ENCODE results near the gene B4GALT1.
"Not testable (repeated sequence)": the region's sequence is repeated elsewhere in the genome, so short reads cannot be mapped to it uniquely, and the experiment has no call there.

B4GALT1 gene

GRCh38 chr9:33161011-33161588 lies 6.0 kb downstream of the B4GALT1 start:
- DNase-seq = peak; percentile 72

- DNase-seq = not testable (repeated sequence)
Observed at GRCh38 chr9:33160446-33160845, 6.7 kb downstream of the B4GALT1 start.

GRCh38 chr9:33159777-33160127 lies 7.4 kb downstream of the B4GALT1 start:
- DNase-seq = peak; percentile 76

- no peak for DNase-seq
Observed at GRCh38 chr9:33158843-33159776, 8.0 kb downstream of the B4GALT1 start.

- no peak for DNase-seq
Observed at GRCh38 chr9:33157960-33158842, 8.9 kb downstream of the B4GALT1 start.

GRCh38 chr9:33155393-33155792 lies 11.7 kb downstream of the B4GALT1 start:
- DNase-seq = no peak

- no peak for DNase-seq
Observed at GRCh38 chr9:33154371-33154770, 12.8 kb downstream of the B4GALT1 start.

- no peak for DNase-seq
Observed at GRCh38 chr9:33153666-33154065, 13.5 kb downstream of the B4GALT1 start.

GRCh38 chr9:33153001-33153400 lies 14.1 kb downstream of the B4GALT1 start:
- no peak for DNase-seq

- no peak for DNase-seq
Observed at GRCh38 chr9:33151601-33152000, 15.5 kb downstream of the B4GALT1 start.

GRCh38 chr9:33151007-33151557 lies 16.1 kb downstream of the B4GALT1 start:
- no peak for DNase-seq

- no peak for DNase-seq
Observed at GRCh38 chr9:33148367-33149014, 18.6 kb downstream of the B4GALT1 start.

- DNase-seq = peak; percentile 22
Observed at GRCh38 chr9:33147416-33148169, 19.5 kb downstream of the B4GALT1 start.

- peak; percentile 17 for DNase-seq
Observed at GRCh38 chr9:33146298-33146697, 20.8 kb downstream of the B4GALT1 start.

GRCh38 chr9:33144551-33144950 lies 22.6 kb downstream of the B4GALT1 start:
- DNase-seq = no peak

- peak; percentile 30 for DNase-seq
Observed at GRCh38 chr9:33143241-33143661, 23.9 kb downstream of the B4GALT1 start.

GRCh38 chr9:33142535-33142934 lies 24.6 kb downstream of the B4GALT1 start:
- peak; percentile 21 for DNase-seq

- DNase-seq = peak; percentile 55
Observed at GRCh38 chr9:33140401-33141360, 26.5 kb downstream of the B4GALT1 start.

- peak; percentile 22 for DNase-seq
Observed at GRCh38 chr9:33139421-33140228, 27.5 kb downstream of the B4GALT1 start.

GRCh38 chr9:33138768-33139167 lies 28.4 kb downstream of the B4GALT1 start:
- DNase-seq = peak; percentile 34
